Measurements from ENCODE around the gene CPNE6. TPM values are rescaled to one million over a fixed set of nuclear protein-coding genes. Genes with fewer than 3 reads are reported as not detected.

CPNE6 gene
- total RNA-seq, 1 donor from 2014 or later: not detected

- Mint-ChIP-seq H3K4me1 (ENCODE audit: unreplicated experiment) (peaks cover 18% of the 10 kb centered on the region), H3K27me3 (no peaks in the 10 kb centered on the region), H3K27ac (no peak overlapping the region), H3K9me3 (no peaks in the 10 kb centered on the region), H3K36me3 (peaks cover 30% of the 10 kb centered on the region), H3K4me3 (no peak overlapping the region)
- no peak for TF ChIP-seq CTCF (conservative IDR thresholded peaks at IDR 0.05)
- no peak for DNase-seq (ENCODE audit: extremely low spot score, unreplicated experiment)
These were observed 48.3 kb downstream of the CPNE6 start for GRCh38 chr14:24119691-24120090.

GRCh38 chr14:24121210-24121609 is 49.8 kb downstream of the CPNE6 start:
- H3K27ac Mint-ChIP-seq: no peak overlapping the region
- peaks cover 24% of the 10 kb centered on the region for H3K36me3 Mint-ChIP-seq
- H3K4me1 Mint-ChIP-seq (ENCODE audit: unreplicated experiment): peaks cover 7% of the 10 kb centered on the region
- TF ChIP-seq CTCF (conservative IDR thresholded peaks at IDR 0.05): no peak
- DNase-seq (ENCODE audit: extremely low spot score, unreplicated experiment): no peak
- no peak overlapping the region for H3K4me3 Mint-ChIP-seq
- no peaks in the 10 kb centered on the region for H3K27me3 Mint-ChIP-seq
- no peaks in the 10 kb centered on the region for H3K9me3 Mint-ChIP-seq

DNA sequence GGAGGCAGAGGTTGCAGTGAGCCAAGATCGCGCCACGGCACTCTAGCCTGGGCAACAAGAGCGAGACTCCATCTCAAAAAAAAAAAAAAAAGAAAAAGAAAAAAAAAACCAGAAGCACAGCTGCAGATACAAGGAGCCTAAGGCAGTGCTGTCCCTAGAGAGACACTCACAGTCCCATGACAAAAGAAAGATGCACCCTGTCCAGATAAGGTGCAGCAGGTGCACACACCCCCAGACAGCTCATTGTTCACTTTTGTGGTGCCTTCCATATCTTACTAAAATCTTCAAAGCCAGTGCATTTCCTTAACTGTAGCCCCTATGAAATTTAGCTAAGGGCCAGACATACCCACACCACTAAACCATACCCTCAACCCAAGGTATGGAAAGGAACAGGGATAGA is 51.1 kb downstream of the CPNE6 start:
- no peak for DNase-seq (ENCODE audit: extremely low spot score, unreplicated experiment)
- Mint-ChIP-seq H3K4me1 (ENCODE audit: unreplicated experiment) (no peaks in the 10 kb centered on the region), H3K36me3 (peaks cover 20% of the 10 kb centered on the region), H3K9me3 (no peaks in the 10 kb centered on the region), H3K27ac (no peak overlapping the region), H3K27me3 (no peaks in the 10 kb centered on the region), H3K4me3 (no peak overlapping the region)
- TF ChIP-seq CTCF (conservative IDR thresholded peaks at IDR 0.05): no peak

GRCh38 chr14:24122898-24123297 is 51.5 kb downstream of the CPNE6 start:
- Mint-ChIP-seq H3K27ac (no peak overlapping the region), H3K36me3 (peaks cover 20% of the 10 kb centered on the region)

GRCh38 chr14:24123424-24124417 is 52.4 kb downstream of the CPNE6 start:
- Mint-ChIP-seq H3K9me3 (no peaks in the 10 kb centered on the region), H3K36me3 (peaks cover 15% of the 10 kb centered on the region), H3K4me3 (peak overlapping the region; percentile 31), H3K27ac (peak overlapping the region; percentile 75), H3K27me3 (no peaks in the 10 kb centered on the region), H3K4me1 (ENCODE audit: unreplicated experiment) (no peaks in the 10 kb centered on the region)
- TF ChIP-seq CTCF (conservative IDR thresholded peaks at IDR 0.05): no peak
- DNase-seq (ENCODE audit: extremely low spot score, unreplicated experiment): no peak

More at GRCh38 chr14:24122898-24123297, 51.5 kb downstream of the CPNE6 start:
- Mint-ChIP-seq H3K9me3 (no peaks in the 10 kb centered on the region), H3K4me1 (ENCODE audit: unreplicated experiment) (no peaks in the 10 kb centered on the region), H3K4me3 (no peak overlapping the region), H3K27me3 (no peaks in the 10 kb centered on the region)
- no peak for DNase-seq (ENCODE audit: extremely low spot score, unreplicated experiment)
- no peak for TF ChIP-seq CTCF (conservative IDR thresholded peaks at IDR 0.05)

Measured in type B pancreatic cell (in vitro differentiated cells).